ENCODE data around the gene CYP2E1.
"Not testable (repeated sequence)": the region's sequence is repeated elsewhere in the genome, so short reads cannot be mapped to it uniquely, and the experiment has no call there.

The CYP2E1 gene

GRCh38 chr10:133577037-133577436 is 49.9 kb downstream of the CYP2E1 start:
- not testable (repeated sequence) for DNase-seq

Data from NCI-H1092 (cell line).